ENCODE measurements around the gene RIPOR3. TPM values are rescaled to one million over a fixed set of nuclear protein-coding genes. Genes with fewer than 3 reads are reported as not detected.
"Not testable (repeated sequence)": the region's sequence is repeated elsewhere in the genome, so short reads cannot be mapped to it uniquely, and the experiment has no call there.

RIPOR3 gene
- polyA plus RNA-seq, 1 donor from 2014 or later, result 3.3 TPM

- Mint-ChIP-seq H3K27ac (peak overlapping the region in 1 of 3 donors; percentile 56), H3K4me1 (peaks cover 12 to 37% (median 34%) of the 10 kb centered on the region in 3 donors), H3K27me3 (peaks cover 30% of the 10 kb centered on the region)
- H3K4me3 Mint-ChIP-seq, H3K36me3 Mint-ChIP-seq, H3K9me3 Mint-ChIP-seq: not testable (repeated sequence)
Observed at GRCh38 chr20:50598768-50599167, 92.6 kb downstream of the RIPOR3 start.

- Mint-ChIP-seq H3K36me3 (no peaks in the 10 kb centered on the region), H3K4me1 (peaks cover 12 to 37% (median 34%) of the 10 kb centered on the region in 3 donors), H3K9me3 (no peaks in the 10 kb centered on the region), H3K27ac (peak overlapping the region in 2 of 3 donors; percentile 56 to 69), H3K4me3 (no peak overlapping the region), H3K27me3 (peaks cover 24% of the 10 kb centered on the region)
Observed at GRCh38 chr20:50598074-50598473, 93.3 kb downstream of the RIPOR3 start.

GRCh38 chr20:50597406-50597969 is 93.9 kb downstream of the RIPOR3 start:
- H3K9me3 Mint-ChIP-seq, result no peaks in the 10 kb centered on the region
- H3K27ac Mint-ChIP-seq, result peak overlapping the region in 2 of 3 donors; percentile 69 to 82
- no peaks in the 10 kb centered on the region for H3K36me3 Mint-ChIP-seq
- H3K4me3 Mint-ChIP-seq, result no peak overlapping the region
- peaks cover 18% of the 10 kb centered on the region for H3K27me3 Mint-ChIP-seq
- H3K4me1 Mint-ChIP-seq, result peaks cover 12 to 35% (median 34%) of the 10 kb centered on the region in 3 donors

GRCh38 chr20:50596694-50597021 is 94.7 kb downstream of the RIPOR3 start:
- Mint-ChIP-seq H3K9me3 (no peaks in the 10 kb centered on the region), H3K4me3 (peak overlapping the region in 1 of 4 donors; percentile 63), H3K36me3 (no peaks in the 10 kb centered on the region), H3K4me1 (peaks cover 12 to 38% (median 35%) of the 10 kb centered on the region in 3 donors), H3K27ac (peak overlapping the region in 2 of 3 donors; percentile 82 to 95), H3K27me3 (peaks cover 17% of the 10 kb centered on the region)

- peaks cover 15% of the 10 kb centered on the region for H3K27me3 Mint-ChIP-seq
- H3K9me3 Mint-ChIP-seq, result no peaks in the 10 kb centered on the region
- peak overlapping the region; percentile 82 to 95 (median 92) for H3K27ac Mint-ChIP-seq
- no peaks in the 10 kb centered on the region for H3K36me3 Mint-ChIP-seq
- H3K4me3 Mint-ChIP-seq, result peak overlapping the region in 3 of 4 donors; percentile 52 to 76 (median 63)
- peaks cover 12 to 38% (median 35%) of the 10 kb centered on the region in 3 donors for H3K4me1 Mint-ChIP-seq
Observed at GRCh38 chr20:50595988-50596693, 95.2 kb downstream of the RIPOR3 start.

GRCh38 chr20:50595433-50595895 is 95.9 kb downstream of the RIPOR3 start:
- H3K4me1 Mint-ChIP-seq, result peaks cover 12 to 38% (median 32%) of the 10 kb centered on the region in 3 donors
- H3K36me3 Mint-ChIP-seq, result no peaks in the 10 kb centered on the region
- peak overlapping the region; percentile 82 to 95 (median 86) for H3K27ac Mint-ChIP-seq
- H3K9me3 Mint-ChIP-seq, result no peaks in the 10 kb centered on the region
- peak overlapping the region in 3 of 4 donors; percentile 32 to 63 (median 52) for H3K4me3 Mint-ChIP-seq
- peaks cover 11% of the 10 kb centered on the region for H3K27me3 Mint-ChIP-seq

- Mint-ChIP-seq H3K9me3 (no peaks in the 10 kb centered on the region), H3K4me3 (peak overlapping the region in 3 of 4 donors; percentile 32 to 63 (median 52)), H3K36me3 (no peaks in the 10 kb centered on the region), H3K27me3 (peaks cover 8% of the 10 kb centered on the region), H3K4me1 (peaks cover 8 to 32% (median 26%) of the 10 kb centered on the region in 3 donors), H3K27ac (peak overlapping the region; percentile 82 to 95 (median 86))
Observed at GRCh38 chr20:50594591-50595432, 96.5 kb downstream of the RIPOR3 start.

GRCh38 chr20:50594231-50594590 is 97.1 kb downstream of the RIPOR3 start:
- peaks cover under 1% of the 10 kb centered on the region for H3K36me3 Mint-ChIP-seq
- no peaks in the 10 kb centered on the region for H3K9me3 Mint-ChIP-seq
- H3K4me3 Mint-ChIP-seq, result peak overlapping the region in 2 of 4 donors; percentile 63
- H3K4me1 Mint-ChIP-seq, result peaks cover 8 to 26% (median 20%) of the 10 kb centered on the region in 3 donors
- peak overlapping the region; percentile 82 to 95 (median 86) for H3K27ac Mint-ChIP-seq
- peaks cover 2% of the 10 kb centered on the region for H3K27me3 Mint-ChIP-seq

- peaks cover 5 to 30% (median 25%) of the 10 kb centered on the region in 3 donors for H3K4me1 Mint-ChIP-seq
- H3K9me3 Mint-ChIP-seq, result no peaks in the 10 kb centered on the region
- H3K4me3 Mint-ChIP-seq, result peak overlapping the region in 1 of 4 donors; percentile 32
- no peaks in the 10 kb centered on the region for H3K27me3 Mint-ChIP-seq
- H3K27ac Mint-ChIP-seq, result peak overlapping the region in 1 of 3 donors; percentile 82
- H3K36me3 Mint-ChIP-seq, result peaks cover 5% of the 10 kb centered on the region
Observed at GRCh38 chr20:50593005-50593335, 98.4 kb downstream of the RIPOR3 start.

GRCh38 chr20:50592282-50593004 is 98.9 kb downstream of the RIPOR3 start:
- Mint-ChIP-seq H3K4me3 (peak overlapping the region in 1 of 4 donors; percentile 32), H3K4me1 (peaks cover 5 to 31% (median 25%) of the 10 kb centered on the region in 3 donors), H3K9me3 (no peaks in the 10 kb centered on the region), H3K36me3 (peaks cover 5% of the 10 kb centered on the region), H3K27ac (peak overlapping the region; percentile 59 to 82 (median 67)), H3K27me3 (no peaks in the 10 kb centered on the region)

- peaks cover 5% of the 10 kb centered on the region for H3K36me3 Mint-ChIP-seq
- H3K27me3 Mint-ChIP-seq, result no peaks in the 10 kb centered on the region
- no peaks in the 10 kb centered on the region for H3K9me3 Mint-ChIP-seq
- H3K4me3 Mint-ChIP-seq, result peak overlapping the region in 1 of 4 donors; percentile 30
- peaks cover 5 to 31% (median 24%) of the 10 kb centered on the region in 3 donors for H3K4me1 Mint-ChIP-seq
- H3K27ac Mint-ChIP-seq, result peak overlapping the region; percentile 61 to 82 (median 67)
Observed at GRCh38 chr20:50591233-50591852, 100.0 kb downstream of the RIPOR3 start.

- Mint-ChIP-seq H3K4me3 (peak overlapping the region in 2 of 4 donors; percentile 26 to 52), H3K27me3 (no peaks in the 10 kb centered on the region), H3K36me3 (peaks cover 5% of the 10 kb centered on the region), H3K4me1 (peaks cover 5 to 21% (median 15%) of the 10 kb centered on the region in 3 donors), H3K9me3 (no peaks in the 10 kb centered on the region), H3K27ac (peak overlapping the region in 1 of 3 donors; percentile 82)
Observed at GRCh38 chr20:50590348-50590664, 101.0 kb downstream of the RIPOR3 start.

- Mint-ChIP-seq H3K4me1 (peaks cover 0 to 18% (median 10%) of the 10 kb centered on the region in 3 donors), H3K4me3 (peak overlapping the region in 1 of 4 donors; percentile 26), H3K9me3 (no peaks in the 10 kb centered on the region), H3K27ac (peak overlapping the region in 1 of 3 donors; percentile 65), H3K27me3 (no peaks in the 10 kb centered on the region), H3K36me3 (peaks cover 6% of the 10 kb centered on the region)
Observed at GRCh38 chr20:50589548-50590347, 101.6 kb downstream of the RIPOR3 start.
